ENCODE data around the gene PNMA8A. TPM values are rescaled to one million over a fixed set of nuclear protein-coding genes. Genes with fewer than 3 reads are reported as not detected.
A peak's percentile ranks its signal among the peaks of the same experiment; 100 is the strongest.

Gene PNMA8A
- total and polyA plus RNA-seq, 7 donors = 0.11 to 3.8 (median 0.93) TPM

DNA sequence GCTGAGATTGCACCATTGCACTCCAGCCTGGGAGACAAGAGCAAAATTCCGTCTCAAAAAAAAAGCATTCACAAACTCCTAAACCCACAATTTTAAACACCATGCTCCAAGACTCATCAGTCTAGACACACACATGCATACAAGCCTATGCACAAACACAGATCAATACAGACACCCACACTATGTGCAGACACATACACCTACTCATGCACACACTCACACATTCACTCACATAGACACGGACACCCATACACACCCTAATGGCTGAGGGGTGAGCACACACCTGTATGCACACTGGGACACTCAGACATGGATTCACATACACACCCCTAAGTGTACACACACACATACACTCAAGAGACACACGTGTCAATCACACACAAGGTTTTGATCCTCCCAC lies 15.0 kb upstream of the PNMA8A start:
- ATAC-seq (no peak), DNase-seq (no peak)
- Histone ChIP-seq H3K27me3 (ENCODE audit: insufficient read depth in 3 of 3, low read length in 2 of 3) (peaks cover 0 to 57% (median 15%) of the 10 kb centered on the region in 3 donors), H3K9me3 (no peaks in the 10 kb centered on the region), H3K27ac (no peak overlapping the region), H3K4me1 (no peaks in the 10 kb centered on the region), H3K36me3 (ENCODE audit: insufficient read depth in 1 of 2, low read depth in 1 of 2) (no peaks in the 10 kb centered on the region), H3K4me3 (no peak overlapping the region)
- WGBS, 3 donors = 82 to 94% (median 88%) methylated on average over 3 of the region's 3 CpGs
- TF ChIP-seq, protein P1, sequence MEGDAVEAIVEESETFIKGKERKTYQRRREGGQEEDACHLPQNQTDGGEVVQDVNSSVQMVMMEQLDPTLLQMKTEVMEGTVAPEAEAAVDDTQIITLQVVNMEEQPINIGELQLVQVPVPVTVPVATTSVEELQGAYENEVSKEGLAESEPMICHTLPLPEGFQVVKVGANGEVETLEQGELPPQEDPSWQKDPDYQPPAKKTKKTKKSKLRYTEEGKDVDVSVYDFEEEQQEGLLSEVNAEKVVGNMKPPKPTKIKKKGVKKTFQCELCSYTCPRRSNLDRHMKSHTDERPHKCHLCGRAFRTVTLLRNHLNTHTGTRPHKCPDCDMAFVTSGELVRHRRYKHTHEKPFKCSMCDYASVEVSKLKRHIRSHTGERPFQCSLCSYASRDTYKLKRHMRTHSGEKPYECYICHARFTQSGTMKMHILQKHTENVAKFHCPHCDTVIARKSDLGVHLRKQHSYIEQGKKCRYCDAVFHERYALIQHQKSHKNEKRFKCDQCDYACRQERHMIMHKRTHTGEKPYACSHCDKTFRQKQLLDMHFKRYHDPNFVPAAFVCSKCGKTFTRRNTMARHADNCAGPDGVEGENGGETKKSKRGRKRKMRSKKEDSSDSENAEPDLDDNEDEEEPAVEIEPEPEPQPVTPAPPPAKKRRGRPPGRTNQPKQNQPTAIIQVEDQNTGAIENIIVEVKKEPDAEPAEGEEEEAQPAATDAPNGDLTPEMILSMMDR (IDR thresholded peaks at IDR 0.05) = no peak
- intact Hi-C loops (cut with DNase I) = loop anchor here (2.0 to 10.0 kb wide), 4 partner anchors 84 to 459 kb away; no protein-coding TSS in a partner anchor

DNA sequence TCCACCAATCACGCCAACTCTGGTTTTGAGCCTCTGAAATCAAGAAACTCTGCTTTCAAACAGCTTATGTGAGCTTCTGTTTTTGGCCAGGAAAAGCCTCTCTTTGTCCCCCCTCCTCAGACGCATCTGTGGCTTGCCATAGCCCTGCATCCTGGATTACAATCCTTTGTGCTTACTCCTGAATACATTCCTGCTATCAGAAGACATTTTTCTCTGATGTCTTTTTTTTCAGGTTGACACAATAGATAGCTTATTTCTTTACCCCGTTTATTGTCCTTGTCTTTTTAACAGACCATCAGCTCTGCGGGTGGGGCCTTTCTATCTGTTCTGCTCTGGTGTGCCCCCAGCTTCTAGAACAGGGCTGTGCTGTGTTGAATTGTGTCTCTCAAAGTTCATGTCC lies 13.3 kb upstream of the PNMA8A start:
- no peaks in the 10 kb centered on the region for H3K36me3 ChIP-seq (ENCODE audit: insufficient read depth in 1 of 2, low read depth in 1 of 2)
- no peak overlapping the region for H3K27ac ChIP-seq
- intact Hi-C loops (cut with DNase I) = loop anchor here (5.0 to 10.0 kb wide), 3 partner anchors 200 to 457 kb away; no protein-coding TSS in a partner anchor
- H3K4me3 ChIP-seq = no peak overlapping the region
- ATAC-seq (no peak), DNase-seq (no peak)
- no peaks in the 10 kb centered on the region for H3K4me1 ChIP-seq
- no peaks in the 10 kb centered on the region for H3K9me3 ChIP-seq
- TF ChIP-seq, protein P1 (IDR thresholded peaks at IDR 0.05) = no peak
- H3K27me3 ChIP-seq (ENCODE audit: insufficient read depth in 3 of 3, low read length in 2 of 3) = peaks cover 0 to 63% (median 9%) of the 10 kb centered on the region in 3 donors
- 46 to 60% (median 49%) methylated on average over 4 of the region's 4 CpGs for WGBS, 3 donors

DNA sequence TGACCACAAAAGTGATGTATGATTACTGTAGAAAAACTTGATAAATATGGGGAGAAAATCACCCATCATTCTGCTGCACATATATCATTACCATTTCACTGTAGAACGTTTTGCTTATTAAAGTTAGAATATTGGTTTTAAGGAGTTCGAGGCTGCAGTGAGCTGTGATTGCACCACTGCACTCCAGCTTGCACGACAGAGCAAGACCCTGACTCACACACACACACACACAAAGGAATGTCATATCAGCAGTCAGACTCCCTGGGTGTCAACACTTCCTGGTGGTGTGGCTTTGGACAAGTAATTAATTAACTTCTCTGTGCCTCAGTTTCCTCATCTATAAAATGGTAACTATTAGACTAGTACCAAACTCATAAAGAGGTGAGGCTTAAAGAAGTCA lies 11.3 kb upstream of the PNMA8A start:
- DNase-seq (no peak), ATAC-seq (no peak)
- no peaks in the 10 kb centered on the region for H3K9me3 ChIP-seq
- H3K36me3 ChIP-seq (ENCODE audit: insufficient read depth in 1 of 2, low read depth in 1 of 2) = no peaks in the 10 kb centered on the region
- H3K27me3 ChIP-seq (ENCODE audit: insufficient read depth in 3 of 3, low read length in 2 of 3) = peaks cover 0 to 53% (median 6%) of the 10 kb centered on the region in 3 donors
- intact Hi-C loops (cut with DNase I) = loop anchor here in 1 of 2 donors (10.0 kb wide), 1 partner anchor 198 kb away; no protein-coding TSS in a partner anchor
- H3K4me3 ChIP-seq = no peak overlapping the region
- TF ChIP-seq, protein P1 (IDR thresholded peaks at IDR 0.05) = no peak
- WGBS, 3 donors = 50 to 58% (median 53%) methylated on average over 3 of the region's 3 CpGs
- H3K27ac ChIP-seq = no peak overlapping the region
- H3K4me1 ChIP-seq = no peaks in the 10 kb centered on the region

DNA sequence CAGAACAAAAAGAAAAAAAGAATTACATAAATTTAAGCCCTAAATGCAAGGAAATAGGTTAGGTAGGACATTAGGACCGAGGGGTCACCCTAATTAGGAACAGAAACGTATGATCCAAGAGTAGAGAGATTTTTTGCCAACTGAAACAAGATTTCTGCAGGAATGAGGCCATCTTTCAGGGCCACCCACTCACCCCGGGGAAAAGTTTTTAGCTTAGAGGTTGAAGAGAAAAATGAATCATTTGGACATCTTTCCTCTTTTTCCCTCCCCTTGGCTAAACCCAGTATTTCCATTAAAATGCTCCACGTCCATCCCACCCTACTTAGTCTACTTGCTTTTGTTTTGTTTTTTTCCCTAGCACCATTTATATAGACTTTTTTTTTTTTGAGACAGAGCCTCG lies 10.6 kb upstream of the PNMA8A start:
- Histone ChIP-seq H3K4me1 (no peaks in the 10 kb centered on the region), H3K27ac (no peak overlapping the region), H3K4me3 (no peak overlapping the region), H3K27me3 (ENCODE audit: insufficient read depth in 3 of 3, low read length in 2 of 3) (peaks cover 0 to 53% (median 4%) of the 10 kb centered on the region in 3 donors), H3K36me3 (ENCODE audit: insufficient read depth in 1 of 2, low read depth in 1 of 2) (no peaks in the 10 kb centered on the region), H3K9me3 (no peaks in the 10 kb centered on the region)
- TF ChIP-seq, protein P1 (IDR thresholded peaks at IDR 0.05) = no peak
- peak in 1 of 2 donors; percentile 21 for DNase-seq
- WGBS, 3 donors = 40 to 57% (median 44%) methylated on average over 5 of the region's 5 CpGs
- peak in 3 of 4 donors; percentile 21 to 44 (median 33) for ATAC-seq
- intact Hi-C loops (cut with DNase I) = loop anchor here in 1 of 2 donors (10.0 kb wide), 1 partner anchor 197 kb away; no protein-coding TSS in a partner anchor
